Natural killer cell treated with Interleukin-12 subunit alpha and Interleukin-12 subunit beta and Interleukin-15 and Interleukin-18, amount 100 ng/mL, for 72 hours (primary cell): ENCODE measurements around the gene MAML2. TPM values are rescaled to one million over a fixed set of nuclear protein-coding genes. Genes with fewer than 3 reads are reported as not detected.
A peak's percentile ranks its signal among the peaks of the same experiment; 100 is the strongest.
"Not testable (repeated sequence)": the region's sequence is repeated elsewhere in the genome, so short reads cannot be mapped to it uniquely, and the experiment has no call there.

Experiments used
- ATAC-seq, 2 donors: fragments of 150-1000 bp; cut with Tn5 transposase in 1 of 2; sonication (Bioruptor Pico), chemical (Tn5 transposase) in 1 of 2; 2 replicates each; pipeline ENCODE4 v1.10.0; 2021
- DNase-seq: peaks from one replicate; pipeline ENCODE4 v3.0.0; 2022; ENCODE audit warnings: low spot score
- H3K27ac Mint-ChIP-seq, 2 donors: 1 replicate in 1 of 2; 2 replicates in 1 of 2; pipeline ENCODE4 v1.8.0; 2022; ENCODE audit warnings: mixed read lengths in 2 of 2, mild to moderate bottlenecking in 1 of 2, moderate library complexity in 1 of 2
- H3K27me3 Mint-ChIP-seq, 2 donors: 1 replicate in 1 of 2; 2 replicates in 1 of 2; pipeline ENCODE4 v1.8.0; 2022; ENCODE audit warnings: mixed read lengths in 2 of 2
- H3K36me3 Mint-ChIP-seq: one replicate; pipeline ENCODE4 v1.8.0; 2022; ENCODE audit warnings: mixed read lengths
- H3K4me1 Mint-ChIP-seq, 2 donors: 1 replicate in 1 of 2; 2 replicates in 1 of 2; pipeline ENCODE4 v1.8.0; 2022; ENCODE audit warnings: low read depth in 2 of 2, mixed read lengths in 2 of 2, mild to moderate bottlenecking in 1 of 2
- H3K4me3 Mint-ChIP-seq: one replicate; pipeline ENCODE4 v1.8.0; 2022; ENCODE audit warnings: mixed read lengths
- H3K9me3 Mint-ChIP-seq: 2 replicates; pipeline ENCODE4 v1.8.0; 2022; ENCODE audit warnings: mixed read lengths
- total RNA-seq, 2 donors: library from RNA; stranded (reverse); gene quantifications; one replicate each; pipeline ENCODE4 v1.2.3, GENCODE V29; 2022

Gene MAML2
- total RNA-seq, 2 donors from 2014 or later, result 15.9 to 21.9 TPM

DNA sequence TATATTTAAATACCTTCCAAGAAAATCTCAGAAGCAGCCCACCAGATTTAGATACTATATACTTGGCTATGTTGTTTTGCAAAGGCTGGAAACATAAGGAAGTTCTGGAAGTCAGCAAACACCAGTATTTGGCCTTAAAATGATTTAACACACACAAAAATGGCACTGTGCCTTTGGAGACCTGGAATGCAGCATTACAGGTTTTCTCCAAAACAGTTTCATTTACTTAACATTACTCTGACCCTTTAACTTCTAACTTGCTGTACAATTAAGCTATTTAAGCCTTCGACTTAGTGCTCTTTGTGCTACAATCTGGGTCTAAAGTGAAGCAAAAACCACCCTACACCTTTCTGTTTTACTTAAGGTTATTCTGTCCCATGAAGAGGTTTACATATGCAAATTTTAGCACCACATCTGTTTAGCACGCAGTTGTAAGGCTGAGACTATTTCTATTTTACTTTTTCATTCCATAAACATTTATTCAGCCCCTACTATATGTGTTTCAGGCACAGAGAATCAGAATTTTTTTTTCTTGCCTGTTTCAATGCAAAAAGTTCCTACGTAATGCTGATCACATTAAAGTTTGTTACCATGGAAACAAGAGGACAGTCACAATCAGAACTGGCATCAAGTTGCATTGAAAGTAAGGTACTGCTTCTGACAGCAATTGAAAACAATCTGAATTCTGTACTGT, 70.3 kb downstream of the MAML2 start:
- Mint-ChIP-seq H3K4me1 (peaks cover 27% of the 10 kb centered on the region in 2 donors), H3K27me3 (no peaks in the 10 kb centered on the region), H3K27ac (peak overlapping the region in 1 of 2 donors; percentile 13), H3K4me3 (no peak overlapping the region), H3K9me3 (peaks cover 6% of the 10 kb centered on the region), H3K36me3 (peaks cover 9% of the 10 kb centered on the region)
- DNase-seq, result no peak
- ATAC-seq, result no peak

DNA sequence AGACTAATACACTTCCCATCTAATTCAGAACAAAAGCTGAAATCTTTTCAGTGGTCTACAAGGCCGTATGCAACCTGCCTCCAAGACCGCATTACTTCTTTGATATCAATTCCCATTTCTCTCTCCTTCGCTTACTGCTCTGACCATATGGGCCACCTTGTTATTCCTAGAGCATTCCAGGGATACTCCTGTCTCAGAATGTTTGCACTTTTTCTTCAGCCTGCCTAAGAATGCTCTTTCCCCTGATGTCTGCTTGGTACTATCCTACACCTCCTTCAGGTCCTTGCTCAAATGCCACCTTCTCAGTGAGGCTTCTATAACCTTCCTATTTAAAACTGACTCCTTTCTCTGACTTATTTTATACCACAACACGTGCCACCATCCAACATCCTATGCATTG, 71.2 kb downstream of the MAML2 start:
- Mint-ChIP-seq H3K27me3 (no peaks in the 10 kb centered on the region), H3K4me1 (peaks cover 36% of the 10 kb centered on the region in 2 donors), H3K36me3 (peaks cover 9% of the 10 kb centered on the region), H3K4me3 (no peak overlapping the region), H3K9me3 (peaks cover 6% of the 10 kb centered on the region), H3K27ac (peak overlapping the region in 1 of 2 donors; percentile 13)
- DNase-seq (no peak), ATAC-seq (no peak)

DNA sequence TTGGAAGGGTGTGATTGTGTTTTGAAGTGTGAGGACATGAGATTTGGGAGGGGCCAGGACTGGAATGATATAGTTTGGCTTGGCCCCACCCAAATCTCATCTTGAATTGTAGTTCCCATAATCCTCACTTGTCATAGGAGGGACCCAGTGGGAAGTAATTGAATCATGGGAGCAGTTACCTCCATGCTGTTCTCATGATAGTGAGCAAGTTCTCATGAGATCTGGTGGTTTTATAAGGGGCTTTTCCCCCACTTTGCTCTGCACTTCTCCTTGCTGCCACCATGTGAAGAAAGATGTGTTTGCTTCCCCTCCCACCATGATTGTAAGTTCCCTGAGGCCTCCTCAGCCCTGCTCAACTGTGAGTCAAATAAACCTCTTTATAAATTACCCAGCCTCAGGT, 71.6 kb downstream of the MAML2 start:
- peak overlapping the region in 1 of 2 donors; percentile 13 for H3K27ac Mint-ChIP-seq
- ATAC-seq, H3K9me3 Mint-ChIP-seq, H3K4me3 Mint-ChIP-seq, H3K36me3 Mint-ChIP-seq, H3K27me3 Mint-ChIP-seq, DNase-seq: not testable (repeated sequence)
- H3K4me1 Mint-ChIP-seq, result peaks cover 38 to 40% of the 10 kb centered on the region in 2 donors

DNA sequence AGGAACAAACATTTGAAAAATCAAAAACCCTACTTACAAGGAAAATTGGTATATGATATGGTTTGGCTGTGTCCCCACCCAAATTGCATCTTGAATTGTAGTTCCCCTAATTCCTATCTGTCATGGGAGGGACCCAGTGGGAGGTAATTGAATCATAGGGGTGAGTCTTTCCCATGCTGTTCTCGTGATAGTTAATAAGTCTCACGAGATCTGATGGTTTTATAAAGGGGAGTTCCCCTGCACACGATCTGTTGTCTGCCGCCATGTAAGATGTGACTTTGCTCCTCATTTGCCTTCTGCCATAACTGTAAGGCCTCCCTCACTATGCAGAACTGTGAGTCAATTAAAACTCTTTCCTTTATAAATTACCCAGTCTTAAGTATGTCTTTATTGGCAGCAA, 74.5 kb downstream of the MAML2 start:
- H3K4me1 Mint-ChIP-seq, result peaks cover 60 to 63% of the 10 kb centered on the region in 2 donors
- ATAC-seq, H3K36me3 Mint-ChIP-seq: not testable (repeated sequence)

DNA sequence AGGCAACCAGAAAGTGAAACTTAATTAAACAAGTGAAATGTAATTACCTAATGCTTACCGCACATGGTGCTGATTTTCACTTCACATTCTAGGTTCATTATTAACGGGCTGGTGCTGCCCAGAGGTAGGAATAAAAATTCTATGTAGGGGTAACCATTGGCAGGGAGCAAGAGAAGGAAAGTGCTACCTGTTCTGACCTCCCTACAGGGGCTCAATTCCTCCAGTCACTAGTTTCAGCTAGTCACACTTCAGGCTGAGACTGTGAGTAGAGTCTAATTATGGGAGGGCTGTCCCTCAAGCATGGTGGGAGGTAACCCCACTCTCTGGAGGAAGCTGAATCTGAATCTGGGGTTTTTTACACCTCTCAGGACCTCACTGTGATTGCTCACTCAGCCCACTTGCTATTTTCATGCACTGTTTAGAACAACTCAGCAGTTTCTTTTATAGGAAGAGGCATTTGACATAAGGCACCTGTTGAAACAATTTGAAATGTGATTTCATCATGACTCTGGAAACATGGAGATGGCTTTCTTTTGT, 75.4 kb downstream of the MAML2 start:
- Mint-ChIP-seq H3K27ac (peak overlapping the region; percentile 67 to 98), H3K9me3 (peaks cover 6% of the 10 kb centered on the region), H3K36me3 (peaks cover 9% of the 10 kb centered on the region), H3K4me3 (peak overlapping the region; percentile 68), H3K27me3 (no peaks in the 10 kb centered on the region), H3K4me1 (peaks cover 65 to 72% of the 10 kb centered on the region in 2 donors)
- DNase-seq (peak; percentile 67), ATAC-seq (peak; percentile 85 to 93)

More for the DNA sequence above, 74.5 kb downstream of the MAML2 start:
- H3K9me3 Mint-ChIP-seq, DNase-seq, H3K4me3 Mint-ChIP-seq, H3K27me3 Mint-ChIP-seq: not testable (repeated sequence)
- peak overlapping the region; percentile 67 to 68 for H3K27ac Mint-ChIP-seq

DNA sequence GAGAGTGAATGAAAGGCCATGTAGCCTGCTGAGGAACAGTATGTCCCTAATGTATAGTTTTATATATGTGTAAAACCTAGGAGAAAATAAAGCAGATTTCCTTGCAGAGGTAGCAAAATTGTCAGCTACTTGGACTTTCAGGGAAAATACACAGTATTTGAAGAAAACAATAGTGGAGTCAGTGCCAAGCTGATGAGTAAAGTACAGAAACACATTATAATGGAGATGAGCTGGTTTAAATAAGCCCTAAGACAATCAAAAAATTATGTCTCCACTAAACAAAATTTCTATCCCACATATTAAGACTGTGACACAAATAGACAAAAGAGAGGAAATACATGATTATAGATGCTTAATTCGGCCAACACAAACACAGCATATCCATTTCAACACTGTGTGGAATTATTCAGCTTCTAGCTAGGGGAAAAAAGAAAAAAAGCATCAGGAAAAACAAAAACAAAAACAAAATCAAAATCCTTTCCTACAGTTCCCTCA, 75.9 kb downstream of the MAML2 start:
- no peak for ATAC-seq
- Mint-ChIP-seq H3K27ac (peak overlapping the region; percentile 67 to 98), H3K4me3 (peak overlapping the region; percentile 68), H3K4me1 (peaks cover 64 to 71% of the 10 kb centered on the region in 2 donors), H3K27me3 (no peaks in the 10 kb centered on the region), H3K9me3 (peaks cover 6% of the 10 kb centered on the region), H3K36me3 (peaks cover 7% of the 10 kb centered on the region)
- DNase-seq, result no peak

DNA sequence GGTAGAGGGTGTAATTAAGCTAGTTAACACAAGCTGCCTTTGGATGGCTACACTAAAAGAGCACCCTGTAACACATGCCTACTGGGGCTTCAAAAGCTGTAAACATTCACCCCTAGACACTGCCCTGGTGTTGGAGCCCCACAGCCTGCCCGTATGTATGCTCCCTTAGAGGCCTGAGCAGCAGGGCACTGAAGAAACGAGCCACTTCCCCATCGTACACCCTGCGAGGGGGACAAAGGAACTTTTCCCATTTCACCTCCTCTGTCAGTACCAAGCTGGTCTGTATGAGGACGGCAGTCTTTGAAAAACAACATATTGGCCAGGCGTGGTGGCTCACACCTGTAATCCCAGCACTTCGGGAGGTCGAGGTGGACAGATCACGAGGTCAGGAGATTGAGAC, 77.0 kb downstream of the MAML2 start:
- H3K36me3 Mint-ChIP-seq, result no peaks in the 10 kb centered on the region
- no peaks in the 10 kb centered on the region for H3K9me3 Mint-ChIP-seq
- H3K27ac Mint-ChIP-seq, result peak overlapping the region in 1 of 2 donors; percentile 98
- peaks cover 56 to 64% of the 10 kb centered on the region in 2 donors for H3K4me1 Mint-ChIP-seq
- ATAC-seq, result no peak
- no peak overlapping the region for H3K4me3 Mint-ChIP-seq
- DNase-seq, result no peak
- H3K27me3 Mint-ChIP-seq, result no peaks in the 10 kb centered on the region

DNA sequence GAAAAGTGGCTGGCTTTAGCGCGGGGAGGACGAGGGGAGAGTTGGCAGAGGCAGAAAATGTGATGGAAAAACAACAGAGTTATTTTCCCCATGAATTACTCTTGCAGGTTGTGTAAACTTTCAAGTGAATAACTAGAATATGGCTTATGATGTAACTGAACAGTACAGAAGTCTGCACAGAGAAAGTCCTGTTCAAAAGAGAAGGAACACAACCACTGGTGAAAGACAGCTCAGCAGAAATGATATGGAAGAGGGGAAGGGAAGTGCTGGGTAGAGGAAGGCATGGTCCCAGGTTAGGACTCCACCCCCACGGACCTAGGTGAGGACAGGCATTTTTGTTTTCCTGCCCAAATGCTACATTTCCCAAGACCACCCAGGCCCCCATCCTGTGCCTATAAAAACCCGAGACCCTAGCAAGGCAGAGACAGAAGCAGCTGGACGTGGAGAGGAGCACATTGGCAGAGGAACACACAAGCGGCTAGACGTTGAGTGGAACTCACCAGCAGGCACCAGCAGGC, 77.7 kb downstream of the MAML2 start:
- H3K27ac Mint-ChIP-seq, result peak overlapping the region; percentile 31 to 98
- peaks cover 56 to 68% of the 10 kb centered on the region in 2 donors for H3K4me1 Mint-ChIP-seq
- ATAC-seq (no peak), DNase-seq (no peak)
- no peaks in the 10 kb centered on the region for H3K9me3 Mint-ChIP-seq
- no peak overlapping the region for H3K4me3 Mint-ChIP-seq
- no peaks in the 10 kb centered on the region for H3K36me3 Mint-ChIP-seq
- H3K27me3 Mint-ChIP-seq, result no peaks in the 10 kb centered on the region

DNA sequence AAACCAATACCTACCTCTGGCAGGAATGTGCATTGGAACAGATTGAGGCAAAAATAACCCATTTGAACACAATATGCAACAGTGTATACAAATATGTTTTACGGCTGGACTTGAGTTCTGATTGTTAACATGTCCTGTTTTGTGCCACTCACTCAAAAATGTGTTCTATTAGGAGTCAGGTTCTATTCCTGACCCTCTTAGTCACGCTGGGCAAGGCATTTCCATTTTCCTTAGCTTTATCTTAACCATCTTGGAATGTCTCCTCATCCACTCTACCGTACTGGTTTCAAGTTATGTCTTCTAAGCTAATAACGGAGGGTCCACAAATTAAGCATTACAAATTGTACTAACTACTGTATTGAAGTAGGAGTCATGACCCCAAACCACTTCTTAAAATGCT, 78.6 kb downstream of the MAML2 start:
- Mint-ChIP-seq H3K27me3 (no peaks in the 10 kb centered on the region), H3K4me3 (no peak overlapping the region), H3K4me1 (peaks cover 61 to 68% of the 10 kb centered on the region in 2 donors), H3K9me3 (no peaks in the 10 kb centered on the region), H3K36me3 (no peaks in the 10 kb centered on the region), H3K27ac (peak overlapping the region in 1 of 2 donors; percentile 98)
- ATAC-seq (no peak), DNase-seq (no peak)

DNA sequence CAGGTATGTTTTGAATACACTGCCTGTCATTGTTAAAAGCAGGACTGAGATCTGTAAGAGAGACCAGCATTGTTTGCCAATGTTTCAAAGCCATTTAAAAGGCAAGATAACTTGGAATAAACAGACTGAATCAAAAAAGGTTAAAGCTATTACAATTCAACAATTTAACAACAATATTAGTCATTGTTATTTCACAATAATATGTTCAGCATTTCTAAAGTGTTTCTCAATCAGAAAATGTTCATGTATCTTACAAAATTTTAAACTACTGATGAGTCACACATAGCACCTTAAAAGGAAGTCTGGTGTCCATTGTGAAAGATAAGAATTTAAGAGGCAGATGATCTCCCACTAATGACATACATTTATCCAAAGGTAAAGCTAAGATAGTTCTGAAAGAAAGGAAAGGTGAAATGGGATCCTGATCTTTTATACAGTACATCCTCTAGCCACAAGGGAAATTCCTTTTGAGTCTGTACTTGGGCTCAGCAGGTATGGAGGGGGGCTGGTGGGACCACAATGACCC, 79.7 kb downstream of the MAML2 start:
- H3K27me3 Mint-ChIP-seq, result no peaks in the 10 kb centered on the region
- H3K36me3 Mint-ChIP-seq, result no peaks in the 10 kb centered on the region
- H3K4me3 Mint-ChIP-seq, result peak overlapping the region; percentile 34
- H3K4me1 Mint-ChIP-seq, result peaks cover 63 to 69% of the 10 kb centered on the region in 2 donors
- no peaks in the 10 kb centered on the region for H3K9me3 Mint-ChIP-seq
- ATAC-seq (peak; percentile 47 to 82), DNase-seq (no peak)
- H3K27ac Mint-ChIP-seq, result peak overlapping the region; percentile 80 to 98

DNA sequence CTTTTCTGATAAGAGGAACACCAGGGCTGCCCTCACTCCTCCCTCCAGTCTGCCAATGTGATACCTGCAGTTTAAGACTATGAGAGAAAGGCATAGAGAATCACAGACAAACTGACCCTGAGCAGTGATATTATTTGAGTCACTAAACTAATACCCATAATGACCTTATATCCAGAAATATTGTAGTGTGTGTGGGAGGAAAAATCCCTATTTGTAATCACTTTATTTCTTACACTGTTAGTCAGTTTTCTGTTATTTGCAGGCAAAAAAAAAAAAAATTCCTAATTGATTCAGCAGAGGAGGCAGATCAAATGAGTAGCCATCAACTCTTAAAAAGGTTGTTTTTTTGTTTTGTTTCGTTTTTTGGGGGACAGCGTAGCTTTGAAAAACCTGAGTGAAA, 82.5 kb downstream of the MAML2 start:
- no peak for ATAC-seq
- peak overlapping the region in 1 of 2 donors; percentile 93 for H3K27ac Mint-ChIP-seq
- H3K4me3 Mint-ChIP-seq, result no peak overlapping the region
- peaks cover 4% of the 10 kb centered on the region for H3K9me3 Mint-ChIP-seq
- H3K27me3 Mint-ChIP-seq, result no peaks in the 10 kb centered on the region
- DNase-seq, result no peak
- peaks cover 68 to 72% of the 10 kb centered on the region in 2 donors for H3K4me1 Mint-ChIP-seq
- H3K36me3 Mint-ChIP-seq, result no peaks in the 10 kb centered on the region

DNA sequence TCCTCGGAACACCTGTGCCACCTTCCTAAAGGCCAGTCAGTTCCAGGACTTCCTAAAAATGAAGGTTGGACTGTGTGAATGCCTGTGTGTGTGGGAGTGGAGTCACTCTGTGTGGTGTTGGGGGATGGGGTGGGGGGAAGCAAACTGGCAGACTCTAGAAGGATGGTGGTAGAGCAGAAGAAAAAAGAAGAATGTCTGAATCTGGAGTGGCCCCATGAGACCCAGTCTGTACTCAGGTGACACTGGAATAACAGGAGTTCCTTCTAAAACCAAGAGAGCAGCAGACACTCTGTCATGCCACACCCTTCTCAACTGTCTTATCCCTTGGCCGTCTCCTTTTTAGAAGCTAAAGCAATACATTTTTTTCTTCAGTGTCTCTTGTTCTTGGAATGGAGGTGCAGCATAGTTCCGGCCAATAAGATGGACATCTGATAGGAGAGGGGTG, 82.9 kb downstream of the MAML2 start:
- no peak overlapping the region for H3K4me3 Mint-ChIP-seq
- peak overlapping the region in 1 of 2 donors; percentile 93 for H3K27ac Mint-ChIP-seq
- peaks cover 68 to 72% of the 10 kb centered on the region in 2 donors for H3K4me1 Mint-ChIP-seq
- peaks cover 4% of the 10 kb centered on the region for H3K9me3 Mint-ChIP-seq
- no peaks in the 10 kb centered on the region for H3K27me3 Mint-ChIP-seq
- DNase-seq (no peak), ATAC-seq (no peak)
- H3K36me3 Mint-ChIP-seq, result no peaks in the 10 kb centered on the region

DNA sequence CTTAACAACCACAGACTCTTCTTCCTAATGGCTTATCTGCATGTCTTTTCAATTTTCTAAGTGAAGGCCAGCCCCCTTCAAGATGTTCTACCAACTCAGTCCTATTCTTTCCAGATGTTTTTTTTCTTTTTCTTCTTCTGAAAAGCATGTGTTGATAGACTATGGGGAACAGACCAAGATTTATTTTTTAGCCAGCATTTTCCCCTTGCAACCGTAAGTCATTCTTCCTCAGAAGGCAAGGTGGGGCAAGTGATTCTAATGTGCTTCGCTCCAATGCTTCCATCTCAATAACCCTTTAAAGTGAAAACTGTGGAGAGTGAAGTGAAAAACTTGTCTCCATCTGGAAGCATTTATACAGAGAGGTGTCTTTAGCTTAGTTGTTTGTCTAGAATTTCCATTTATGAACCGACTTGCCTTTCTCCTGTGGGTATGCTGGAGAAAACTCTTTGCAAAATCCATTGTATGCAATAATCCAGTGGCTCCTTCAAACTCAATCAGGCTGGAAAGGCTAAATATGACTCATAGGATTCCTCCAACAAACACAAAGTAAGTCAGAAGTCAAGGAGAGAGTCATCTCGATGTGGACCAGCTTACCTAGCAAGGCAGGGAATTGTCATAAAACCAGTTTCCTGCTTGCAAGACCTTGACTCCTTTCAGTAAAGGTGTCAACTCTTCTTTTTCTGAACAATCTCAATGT, 83.7 kb downstream of the MAML2 start:
- peaks cover 4% of the 10 kb centered on the region for H3K9me3 Mint-ChIP-seq
- H3K36me3 Mint-ChIP-seq, result no peaks in the 10 kb centered on the region
- H3K27me3 Mint-ChIP-seq, result no peaks in the 10 kb centered on the region
- ATAC-seq (no peak), DNase-seq (no peak)
- peak overlapping the region; percentile 79 for H3K4me3 Mint-ChIP-seq
- peak overlapping the region; percentile 74 to 93 for H3K27ac Mint-ChIP-seq
- H3K4me1 Mint-ChIP-seq, result peaks cover 69 to 70% of the 10 kb centered on the region in 2 donors
